ACC112 (cell line): ENCODE data around the gene SLC45A2.
"Not testable (repeated sequence)": the region's sequence is repeated elsewhere in the genome, so short reads cannot be mapped to it uniquely, and the experiment has no call there.

Experiments
- H2AFZ ChIP-seq: fragments of 200-600 bp; sonication (generic); one replicate; pipeline ENCODE4 v1.6.0; 2017; ENCODE audit warnings: antibody characterized with exemption, low read length; ENCODE audit not compliant: unreplicated experiment
- H3K27ac ChIP-seq: fragments of 200-600 bp; sonication (generic); 2 replicates; pipeline ENCODE4 v1.5.1; 2014; ENCODE audit warnings: low read depth, mild to moderate bottlenecking, antibody characterized with exemption, low read length, moderate library complexity
- H3K27me3 ChIP-seq: fragments of 200-600 bp; sonication (generic); 2 replicates; pipeline ENCODE4 v1.6.1; 2014; ENCODE audit warnings: mild to moderate bottlenecking, antibody characterized with exemption, low read length, moderate library complexity, mixed read lengths; ENCODE audit not compliant: insufficient read depth
- H3K36me3 ChIP-seq: fragments of 200-600 bp; sonication (generic); 2 replicates; pipeline ENCODE4 v1.6.1; 2016; ENCODE audit warnings: mild to moderate bottlenecking, antibody characterized with exemption, low read length, moderate library complexity, mixed read lengths; ENCODE audit not compliant: insufficient read depth
- H3K4me1 ChIP-seq: fragments of 200-600 bp; sonication (generic); one replicate; pipeline ENCODE4 v1.6.1; 2016; ENCODE audit warnings: low read length, mixed read lengths; ENCODE audit not compliant: insufficient read depth, unreplicated experiment, control insufficient read depth
- H3K4me3 ChIP-seq: fragments of 200-600 bp; sonication (generic); 2 replicates; pipeline ENCODE4 v1.5.1; 2014; ENCODE audit warnings: mild to moderate bottlenecking, low read depth, low read length
- H3K79me2 ChIP-seq: fragments of 200-600 bp; sonication (generic); one replicate; pipeline ENCODE4 v1.6.0; 2016; ENCODE audit warnings: low read length; ENCODE audit not compliant: control insufficient read depth, unreplicated experiment, insufficient read depth

Gene SLC45A2

GRCh38 chr5:34017254-34017653, 32.8 kb upstream of the SLC45A2 start:
- Histone ChIP-seq H2AFZ (no peak overlapping the region), H3K27ac (no peak overlapping the region), H3K4me1 (peaks cover 5% of the 10 kb centered on the region), H3K27me3 (no peaks in the 10 kb centered on the region; the same call in 1 of the 2 replicates), H3K4me3 (no peak overlapping the region), H3K79me2 (no peaks in the 10 kb centered on the region), H3K36me3 (no peaks in the 10 kb centered on the region)

GRCh38 chr5:34016750-34017149, 32.3 kb upstream of the SLC45A2 start:
- Histone ChIP-seq H3K27ac (no peak overlapping the region), H3K4me1 (peaks cover 3% of the 10 kb centered on the region), H3K27me3 (no peaks in the 10 kb centered on the region; the same call in 1 of the 2 replicates), H2AFZ (no peak overlapping the region), H3K79me2 (no peaks in the 10 kb centered on the region), H3K4me3 (no peak overlapping the region), H3K36me3 (no peaks in the 10 kb centered on the region)

DNA sequence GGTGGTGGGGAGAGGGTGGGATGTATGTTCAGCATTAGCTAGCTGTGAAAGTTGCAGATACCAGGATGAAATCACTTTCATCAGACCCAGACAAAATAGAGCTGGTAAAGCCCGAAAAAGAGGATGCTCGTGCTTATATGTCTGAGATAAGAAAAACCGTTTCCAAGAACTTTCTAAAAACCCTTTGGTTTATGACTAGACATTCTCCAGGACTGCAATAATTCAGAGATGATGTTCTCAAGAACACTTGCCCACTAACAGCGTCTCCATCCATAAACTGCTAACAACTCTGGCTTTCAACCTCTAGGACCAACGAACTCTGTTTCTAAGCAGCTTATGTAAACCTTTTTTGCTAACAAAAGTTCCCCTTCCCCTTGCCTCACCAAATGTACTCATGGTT, 31.7 kb upstream of the SLC45A2 start:
- H3K27me3 ChIP-seq: no peaks in the 10 kb centered on the region; the same call in 1 of the 2 replicates
- H3K79me2 ChIP-seq: no peaks in the 10 kb centered on the region
- H3K36me3 ChIP-seq: no peaks in the 10 kb centered on the region
- H3K27ac ChIP-seq: no peak overlapping the region
- H2AFZ ChIP-seq: no peak overlapping the region
- H3K4me3 ChIP-seq: no peak overlapping the region
- peaks cover 6% of the 10 kb centered on the region for H3K4me1 ChIP-seq

DNA sequence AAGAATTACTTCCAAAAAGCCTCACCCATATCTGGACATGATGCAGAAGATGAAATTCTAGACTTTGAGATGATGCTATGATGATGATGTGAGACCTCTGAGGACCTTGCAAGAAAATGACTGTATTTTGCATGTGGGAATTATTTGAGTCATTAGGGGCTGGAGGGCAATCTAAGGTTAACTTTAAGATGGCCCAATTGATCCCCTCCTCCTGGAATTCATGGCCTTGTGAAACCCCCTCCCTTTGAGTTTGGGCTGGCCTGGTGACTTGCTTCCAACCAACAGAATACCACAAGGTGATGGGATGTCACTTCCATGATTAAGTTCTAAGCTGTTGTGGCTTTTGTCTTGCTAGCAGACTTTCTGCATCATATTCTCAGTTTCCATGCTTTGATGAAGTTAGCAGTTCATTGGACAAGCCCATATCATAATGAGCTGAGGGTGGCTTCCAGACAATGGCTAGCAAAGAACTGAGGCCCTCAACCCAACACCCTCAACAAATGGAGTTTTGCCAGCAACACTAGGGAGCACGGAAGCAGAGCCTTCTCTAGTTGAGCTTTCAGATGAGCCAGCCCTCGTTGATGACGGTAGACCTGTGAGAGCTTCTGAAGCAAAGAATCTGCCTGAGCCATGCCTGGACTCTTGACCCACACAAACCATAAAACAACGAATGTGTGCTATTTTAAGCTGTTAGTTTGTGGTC, 30.8 kb upstream of the SLC45A2 start:
- H3K79me2 ChIP-seq: no peaks in the 10 kb centered on the region
- no peaks in the 10 kb centered on the region for H3K36me3 ChIP-seq
- peaks cover 6% of the 10 kb centered on the region for H3K4me1 ChIP-seq
- H3K27ac ChIP-seq: no peak overlapping the region
- H3K4me3 ChIP-seq: no peak overlapping the region
- H2AFZ ChIP-seq: no peak overlapping the region
- H3K27me3 ChIP-seq: no peaks in the 10 kb centered on the region; the same call in 1 of the 2 replicates

DNA sequence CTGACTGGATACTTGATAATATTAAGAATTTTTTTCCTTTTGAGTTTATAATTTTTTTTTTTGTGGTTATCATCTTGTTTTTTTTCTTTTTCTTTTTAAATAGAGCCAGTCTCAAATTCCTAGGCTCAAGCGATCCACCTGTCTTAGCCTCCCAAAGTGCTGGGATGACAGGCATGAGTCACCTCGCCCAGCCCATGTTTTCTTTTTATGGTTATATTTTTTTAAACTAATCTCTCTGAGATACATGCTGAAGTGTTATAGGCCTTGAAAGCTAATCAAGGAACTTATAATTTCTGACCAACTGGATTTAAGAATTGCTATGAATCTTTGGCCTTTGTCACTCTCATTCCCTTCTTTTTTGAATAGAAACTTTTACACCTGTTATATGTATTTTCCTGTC, 30.1 kb upstream of the SLC45A2 start:
- H3K79me2 ChIP-seq: no peaks in the 10 kb centered on the region
- peaks cover 7% of the 10 kb centered on the region for H3K4me1 ChIP-seq
- H3K27me3 ChIP-seq: no peaks in the 10 kb centered on the region; the same call in 1 of the 2 replicates
- H3K27ac ChIP-seq: no peak overlapping the region
- H3K4me3 ChIP-seq: no peak overlapping the region
- no peak overlapping the region for H2AFZ ChIP-seq
- no peaks in the 10 kb centered on the region for H3K36me3 ChIP-seq

- Histone ChIP-seq H2AFZ (no peak overlapping the region), H3K27me3 (no peaks in the 10 kb centered on the region; the same call in 1 of the 2 replicates), H3K27ac (no peak overlapping the region), H3K79me2 (no peaks in the 10 kb centered on the region), H3K4me1 (peaks cover 18% of the 10 kb centered on the region), H3K4me3 (no peak overlapping the region), H3K36me3 (no peaks in the 10 kb centered on the region)
Measured at GRCh38 chr5:34013547-34013946, 29.1 kb upstream of the SLC45A2 start.

DNA sequence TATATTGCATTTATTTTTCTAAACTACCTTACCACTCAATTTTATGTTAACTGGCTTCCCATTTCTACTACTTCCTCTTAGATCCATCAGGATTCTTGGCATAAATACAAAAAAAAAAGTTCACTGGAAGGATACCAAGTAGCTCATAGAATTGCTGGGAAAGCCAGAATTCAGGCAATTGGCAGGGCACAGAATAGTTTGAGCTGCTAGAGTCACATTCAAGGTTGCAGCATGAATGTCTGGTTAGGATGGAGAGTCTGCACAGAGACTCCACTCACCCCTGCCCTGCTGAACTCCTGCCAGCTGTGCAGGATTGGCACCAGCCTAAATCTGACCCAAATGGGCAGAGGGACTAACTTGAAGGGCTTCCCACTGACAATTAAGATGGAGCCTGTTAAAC, 28.3 kb upstream of the SLC45A2 start:
- H3K36me3 ChIP-seq: no peaks in the 10 kb centered on the region
- no peaks in the 10 kb centered on the region; the same call in 1 of the 2 replicates for H3K27me3 ChIP-seq
- no peak overlapping the region for H3K27ac ChIP-seq
- no peaks in the 10 kb centered on the region for H3K79me2 ChIP-seq
- no peak overlapping the region for H3K4me3 ChIP-seq
- H3K4me1 ChIP-seq: peaks cover 18% of the 10 kb centered on the region
- no peak overlapping the region for H2AFZ ChIP-seq

- Histone ChIP-seq H3K4me3 (no peak overlapping the region), H3K27ac (no peak overlapping the region), H2AFZ (no peak overlapping the region), H3K36me3 (no peaks in the 10 kb centered on the region), H3K4me1 (peaks cover 24% of the 10 kb centered on the region), H3K79me2 (peaks cover 2% of the 10 kb centered on the region), H3K27me3 (no peaks in the 10 kb centered on the region)
Measured at GRCh38 chr5:34011536-34011935, 27.0 kb upstream of the SLC45A2 start.

DNA sequence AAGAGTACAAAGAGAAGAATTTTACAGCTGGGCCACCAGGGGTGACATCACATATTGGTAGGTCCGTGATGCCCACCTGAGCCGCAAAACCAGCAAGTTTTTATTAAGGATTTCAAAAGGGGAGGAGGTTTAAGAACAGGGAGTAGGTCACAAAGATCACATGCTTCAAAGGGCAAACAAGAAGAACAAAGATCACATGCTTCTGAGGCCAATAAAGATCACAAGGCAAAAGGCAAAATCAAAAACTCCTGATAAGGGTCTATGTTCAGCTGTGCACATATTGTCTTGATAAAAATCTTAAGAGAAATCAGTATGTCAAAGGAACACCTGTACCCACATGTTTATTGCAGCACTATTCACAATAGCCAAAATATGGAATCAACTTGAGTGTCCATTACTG, 25.7 kb upstream of the SLC45A2 start:
- H2AFZ ChIP-seq, H3K27me3 ChIP-seq, H3K27ac ChIP-seq, H3K4me3 ChIP-seq, H3K36me3 ChIP-seq, H3K79me2 ChIP-seq: not testable (repeated sequence)
- H3K4me1 ChIP-seq: peaks cover 30% of the 10 kb centered on the region

DNA sequence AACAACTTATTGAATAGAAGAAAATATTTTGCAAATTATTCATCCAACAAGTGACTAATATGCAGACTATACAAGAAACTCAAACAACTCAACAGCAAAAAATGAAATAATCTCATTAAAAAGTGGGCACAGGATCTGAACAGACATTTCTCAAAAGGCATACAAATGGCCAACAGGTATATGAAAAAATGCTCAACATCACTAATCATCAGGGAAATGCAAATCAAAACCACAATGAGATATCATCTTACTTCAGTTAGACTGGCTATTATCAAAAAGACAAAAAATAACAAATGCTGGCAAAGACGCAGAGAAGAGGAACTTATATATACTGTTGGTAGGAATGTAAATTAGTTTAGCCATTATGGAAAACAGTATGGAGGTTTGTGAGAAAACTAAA, 25.1 kb upstream of the SLC45A2 start:
- Histone ChIP-seq H3K4me1 (peaks cover 30% of the 10 kb centered on the region), H2AFZ (peak overlapping the region; percentile 91), H3K36me3 (no peaks in the 10 kb centered on the region), H3K79me2 (peaks cover 5% of the 10 kb centered on the region), H3K4me3 (no peak overlapping the region), H3K27me3 (no peaks in the 10 kb centered on the region), H3K27ac (no peak overlapping the region)

GRCh38 chr5:34008802-34009201, 24.3 kb upstream of the SLC45A2 start:
- 0 out of 2 replicates have a peak, but pooled peaks cover under 1% of the 10 kb centered on the region for H3K36me3 ChIP-seq
- H3K4me1 ChIP-seq: peaks cover 30% of the 10 kb centered on the region
- H2AFZ ChIP-seq: peak overlapping the region; percentile 91
- no peaks in the 10 kb centered on the region for H3K27me3 ChIP-seq
- H3K27ac ChIP-seq: peak overlapping the region; percentile 46
- H3K4me3 ChIP-seq: peak overlapping the region; percentile 94
- H3K79me2 ChIP-seq: peaks cover 5% of the 10 kb centered on the region
